Gastroesophageal sphincter (tissue), 3 donors: ENCODE results near the gene NME2.

ENCODE experiments used
- CTCF ChIP-seq, 4 experiments: fragments of 200-600 bp in 2 of 4; fragments of 450-650 bp in 2 of 4; sonication (generic) in 1 of 4; IDR thresholded peaks; one replicate each; pipeline ENCODE4 v1.5.1; 2017 to 2019; ENCODE audit warnings: antibody characterized with exemption in 4 of 4, mild to moderate bottlenecking in 2 of 4, moderate library complexity in 2 of 4
- POLR2AphosphoS5 ChIP-seq: sonication (generic); formaldehyde crosslinking; IDR thresholded peaks from one replicate; pipeline ENCODE4 v1.6.1; 2017; ENCODE audit warnings: antibody characterized with exemption

- no peak for TF ChIP-seq CTCF (IDR thresholded peaks at IDR 0.05)
- no peak for TF ChIP-seq POLR2AphosphoS5
These were observed 4.5 kb downstream of the NME2 start for GRCh38 chr17:51170736-51171135.
